Gastrocnemius medialis (tissue), 4 donors: ENCODE measurements around the gene CSKMT. TPM values are rescaled to one million over a fixed set of nuclear protein-coding genes. Genes with fewer than 3 reads are reported as not detected.

Source experiments
- ATAC-seq, 2 donors: fragments of 150-250 bp; one replicate each; pipeline ENCODE4 v1.9.1; 2016
- DNase-seq, 2 donors: peaks; one replicate each; pipeline ENCODE4 v3.0.0-alpha.2; 2019
- H3K27ac ChIP-seq, 4 donors: fragments of 200-600 bp; sonication (generic); 1 replicate in 1 of 4; 2 replicates in 3 of 4; pipeline ENCODE4 v1.5.1; 2016 to 2018; ENCODE audit warnings: mild to moderate bottlenecking in 2 of 4, moderate library complexity in 1 of 4
- H3K27me3 ChIP-seq, 3 donors: fragments of 200-600 bp; sonication (generic) in 2 of 3; 1 replicate in 1 of 3; 2 replicates in 2 of 3; pipeline versions ENCODE4 v1.5.1 to v1.6.0; 2016 to 2019; ENCODE audit warnings: mild to moderate bottlenecking in 1 of 3, moderate library complexity in 1 of 3
- H3K36me3 ChIP-seq, 2 donors: fragments of 200-600 bp; sonication (generic) in 1 of 2; one replicate each; pipeline ENCODE4 v1.5.1; 2017 to 2018
- H3K4me1 ChIP-seq, 2 donors: fragments of 200-600 bp; sonication (generic) in 1 of 2; one replicate each; pipeline ENCODE4 v1.5.1; 2016 to 2017; ENCODE audit warnings: mild to moderate bottlenecking in 2 of 2
- H3K4me3 ChIP-seq, 4 donors: fragments of 200-600 bp; sonication (generic) in 3 of 4; 1 replicate in 1 of 4; 2 replicates in 3 of 4; pipeline ENCODE4 v1.5.1; 2016 to 2019; ENCODE audit warnings: mild to moderate bottlenecking in 2 of 4
- H3K9me3 ChIP-seq, 3 donors: fragments of 200-600 bp; sonication (generic) in 2 of 3; 1 replicate in 1 of 3; 2 replicates in 2 of 3; pipeline ENCODE4 v1.5.1; 2016 to 2019
- CTCF ChIP-seq, 5 experiments: fragments of 450-650 bp in 3 of 5; fragments of 200-600 bp in 2 of 5; sonication (generic) in 2 of 5; IDR thresholded peaks in 4 of 5; conservative IDR thresholded peaks in 1 of 5; 1 replicate in 4 of 5; 2 replicates in 1 of 5; pipeline ENCODE4 v1.5.1; 2016 to 2019; ENCODE audit warnings: antibody characterized with exemption in 5 of 5, mild to moderate bottlenecking in 3 of 5, moderate library complexity in 3 of 5
- POLR2A ChIP-seq, 2 donors: fragments of 450-650 bp; IDR thresholded peaks; one replicate each; pipeline ENCODE4 v1.6.1; 2017; ENCODE audit warnings: antibody characterized with exemption in 2 of 2, mild to moderate bottlenecking in 2 of 2, moderate library complexity in 2 of 2
- in situ Hi-C, 4 donors: fragments of 200-750 bp; cut with MboI; loops; one replicate each; pipeline versions ENCODE4 v1.15.0 to v1.8.0; 2017; ENCODE audit warnings: low sequenced_read_pairs in 4 of 4
- intact Hi-C: fragments of 100-400 bp; cut with DNase I; formaldehyde crosslinking; loops from one replicate; pipeline ENCODE4 v1.15.1; 2023; ENCODE audit warnings: low total_unique reads
- total RNA-seq, 4 donors: library from RNA; depleted of rRNA; stranded (reverse); fragments of >200 nt; gene quantifications; one replicate each; pipeline versions ENCODE4 v1.1.0 to v1.2.3, GENCODE V29; 2016

The CSKMT gene
- total RNA-seq, 4 donors from 2014 or later: 1.7 to 4.5 (median 2.8) TPM

GRCh38 chr11:62677156-62677555, 12.0 kb downstream of the CSKMT start:
- no peaks in the 10 kb centered on the region for H3K27me3 ChIP-seq
- ATAC-seq (peak; percentile 51 to 53), DNase-seq (no peak)
- peaks cover 0 to 36% of the 10 kb centered on the region in 2 donors for H3K36me3 ChIP-seq
- H3K4me1 ChIP-seq: peaks cover 34 to 58% of the 10 kb centered on the region in 2 donors
- no peaks in the 10 kb centered on the region for H3K9me3 ChIP-seq
- TF ChIP-seq CTCF (IDR thresholded peaks at IDR 0.05 in 4 of 5, conservative IDR thresholded peaks at IDR 0.05 in 1 of 5): no peak
- no peak for TF ChIP-seq POLR2A (IDR thresholded peaks at IDR 0.05)
- peak overlapping the region; percentile 88 to 97 (median 94) for H3K27ac ChIP-seq
- in situ Hi-C loops: loop anchor here in 2 of 4 donors (25.0 kb wide), 1 partner anchor 290 kb away; no protein-coding TSS in a partner anchor
- intact Hi-C loops: loop anchor here (5.0 kb wide), 1 partner anchor 75 kb away; the partner anchor contains the start of gene MTA2
- peak overlapping the region; percentile 91 to 98 (median 93) for H3K4me3 ChIP-seq

- Histone ChIP-seq H3K27me3 (no peaks in the 10 kb centered on the region), H3K4me3 (peak overlapping the region; percentile 91 to 98 (median 93)), H3K4me1 (peaks cover 29 to 53% of the 10 kb centered on the region in 2 donors), H3K27ac (peak overlapping the region; percentile 88 to 97 (median 94)), H3K36me3 (peaks cover 0 to 36% of the 10 kb centered on the region in 2 donors), H3K9me3 (no peaks in the 10 kb centered on the region)
- TF ChIP-seq POLR2A (IDR thresholded peaks at IDR 0.05): no peak
- no peak for TF ChIP-seq CTCF (IDR thresholded peaks at IDR 0.05 in 4 of 5, conservative IDR thresholded peaks at IDR 0.05 in 1 of 5)
- DNase-seq (no peak), ATAC-seq (no peak)
- intact Hi-C loops (loop anchor here (2.0 to 5.0 kb wide), 2 partner anchors 25 to 75 kb away; partner anchors contain the start of genes INTS5 and MTA2), in situ Hi-C loops (loop anchor here in 2 of 4 donors (25.0 kb wide), 1 partner anchor 290 kb away; no protein-coding TSS in a partner anchor)
Observed at GRCh38 chr11:62677714-62678113, 12.6 kb downstream of the CSKMT start.

GRCh38 chr11:62678433-62678769, 13.3 kb downstream of the CSKMT start:
- in situ Hi-C loops: loop anchor here in 2 of 4 donors (25.0 kb wide), 1 partner anchor 291 kb away; no protein-coding TSS in a partner anchor
- Histone ChIP-seq H3K36me3 (peaks cover 0 to 30% of the 10 kb centered on the region in 2 donors), H3K9me3 (no peaks in the 10 kb centered on the region), H3K27ac (peak overlapping the region; percentile 88 to 97 (median 94)), H3K4me3 (peak overlapping the region; percentile 91 to 98 (median 93)), H3K4me1 (peaks cover 22 to 46% of the 10 kb centered on the region in 2 donors), H3K27me3 (no peaks in the 10 kb centered on the region)
- TF ChIP-seq CTCF (IDR thresholded peaks at IDR 0.05 in 4 of 5, conservative IDR thresholded peaks at IDR 0.05 in 1 of 5) (no peak), POLR2A (IDR thresholded peaks at IDR 0.05) (no peak)
- no peak for DNase-seq
- intact Hi-C loops: loop anchor here (2.0 to 5.0 kb wide), 2 partner anchors 26 to 76 kb away; partner anchors contain the start of genes INTS5 and MTA2
- ATAC-seq: peak; percentile 1 to 3

DNA sequence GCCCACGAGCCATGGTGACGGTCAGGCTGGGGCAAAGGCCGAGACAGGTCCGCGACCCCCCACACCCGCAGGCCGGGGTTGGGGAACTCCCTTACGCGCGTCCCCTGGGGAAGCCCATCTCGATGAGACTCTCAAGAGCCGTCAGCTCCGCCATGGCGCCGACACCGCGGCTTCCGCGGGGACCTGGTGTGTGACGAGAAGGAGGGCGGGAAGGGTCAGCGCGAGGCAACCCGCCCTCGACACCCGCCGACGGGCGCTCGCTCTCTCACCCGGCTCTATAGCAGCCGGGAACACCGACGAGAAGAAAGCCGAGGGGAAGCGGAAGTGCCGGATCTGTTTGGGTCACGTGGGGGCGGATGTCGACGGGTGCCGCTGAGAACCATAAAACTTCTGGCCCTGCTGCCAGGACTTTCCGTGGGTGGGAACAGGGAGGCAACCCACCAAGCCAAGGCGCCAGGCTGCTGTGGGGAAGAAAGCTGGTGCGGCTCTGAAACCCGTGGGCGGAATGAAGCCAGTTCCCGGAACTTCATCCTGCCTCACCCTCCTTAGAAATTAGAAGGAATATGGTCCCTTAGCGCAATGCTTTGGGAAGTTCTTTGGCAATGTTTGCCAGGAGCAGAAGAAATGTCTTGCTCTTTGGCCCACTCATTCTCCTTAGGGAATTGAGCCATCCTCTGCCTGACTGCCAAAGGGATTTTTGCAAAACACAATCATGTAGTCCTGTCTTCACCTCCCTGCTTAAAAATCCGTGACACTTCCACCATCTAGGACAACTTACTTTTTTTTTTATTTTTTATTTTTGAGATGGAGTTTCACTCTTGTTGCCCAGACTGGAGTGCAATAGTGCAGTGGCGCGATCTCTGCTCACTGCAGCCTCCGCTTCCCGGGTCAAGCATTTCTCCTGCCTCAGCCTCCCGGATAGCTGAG, 13.9 kb downstream of the CSKMT start, which contains the start of gene UBXN1:
Gene UBXN1 (minus strand): TSS at position 304 of the 927 bp plus-strand sequence. CDS start 150 bp downstream, at position 154.
- DNase-seq: peak; percentile 87 to 92
- peak; percentile 75 to 85 for TF ChIP-seq POLR2A (IDR thresholded peaks at IDR 0.05)
- TF ChIP-seq CTCF (IDR thresholded peaks at IDR 0.05 in 4 of 5, conservative IDR thresholded peaks at IDR 0.05 in 1 of 5): no peak
- Histone ChIP-seq H3K4me1 (peaks cover 21 to 44% of the 10 kb centered on the region in 2 donors), H3K36me3 (peaks cover 0 to 23% of the 10 kb centered on the region in 2 donors), H3K4me3 (peak within 1 kb of the TSS; percentile 91 to 98 (median 93)), H3K27me3 (no peaks in the 10 kb centered on the region), H3K9me3 (no peaks in the 10 kb centered on the region), H3K27ac (peak within 1 kb of the TSS; percentile 88 to 97 (median 94))
- in situ Hi-C loops (loop anchor here in 2 of 4 donors (25.0 kb wide), 1 partner anchor 292 kb away; no protein-coding TSS in a partner anchor), intact Hi-C loops (loop anchor here (1.0 to 5.0 kb wide), 3 partner anchors 26 to 77 kb away; partner anchors contain the start of genes HNRNPUL2, INTS5 and MTA2)
- peak; percentile 83 to 85 for ATAC-seq
